AG04449 (cell line): Measurements from ENCODE around the gene MAJIN.

Source experiments
- CTCF ChIA-PET: fragments of 350-600 bp; formaldehyde crosslinking; extraction: SDS; loops from one replicate; lab custom pipeline; 2021; ENCODE audit warnings: antibody characterized with exemption; lab: Yijun Ruan, JAX
- POLR2A ChIA-PET: fragments of 400-600, 350-600 bp; formaldehyde crosslinking; extraction: SDS; loops from one replicate; lab custom pipeline; 2020; ENCODE audit warnings: antibody characterized with exemption, inconsistent platforms; lab: Yijun Ruan, JAX
- DNase-seq: peaks from one replicate; pipeline ENCODE4 v3.0.0-alpha.2; 2010; ENCODE audit warnings: low read depth, low spot score
- H3K4me3 ChIP-seq: 2 replicates; pipeline ENCODE4 v1.5.1; 2011; ENCODE audit warnings: low read depth, mild to moderate bottlenecking, control low read depth, low read length
- TF ChIP-seq, protein P1 (sequence below): IDR thresholded peaks from one replicate; pipeline ENCODE4 v1.5.1; 2011; ENCODE audit warnings: mild to moderate bottlenecking, moderate library complexity, low read length, control low read depth, inconsistent platforms; ENCODE audit not compliant: insufficient read depth; ENCODE audit errors: missing control alignments

MAJIN gene

GRCh38 chr11:64933213-64933934, 38.5 kb downstream of the MAJIN start:
- TF ChIP-seq, protein P1, sequence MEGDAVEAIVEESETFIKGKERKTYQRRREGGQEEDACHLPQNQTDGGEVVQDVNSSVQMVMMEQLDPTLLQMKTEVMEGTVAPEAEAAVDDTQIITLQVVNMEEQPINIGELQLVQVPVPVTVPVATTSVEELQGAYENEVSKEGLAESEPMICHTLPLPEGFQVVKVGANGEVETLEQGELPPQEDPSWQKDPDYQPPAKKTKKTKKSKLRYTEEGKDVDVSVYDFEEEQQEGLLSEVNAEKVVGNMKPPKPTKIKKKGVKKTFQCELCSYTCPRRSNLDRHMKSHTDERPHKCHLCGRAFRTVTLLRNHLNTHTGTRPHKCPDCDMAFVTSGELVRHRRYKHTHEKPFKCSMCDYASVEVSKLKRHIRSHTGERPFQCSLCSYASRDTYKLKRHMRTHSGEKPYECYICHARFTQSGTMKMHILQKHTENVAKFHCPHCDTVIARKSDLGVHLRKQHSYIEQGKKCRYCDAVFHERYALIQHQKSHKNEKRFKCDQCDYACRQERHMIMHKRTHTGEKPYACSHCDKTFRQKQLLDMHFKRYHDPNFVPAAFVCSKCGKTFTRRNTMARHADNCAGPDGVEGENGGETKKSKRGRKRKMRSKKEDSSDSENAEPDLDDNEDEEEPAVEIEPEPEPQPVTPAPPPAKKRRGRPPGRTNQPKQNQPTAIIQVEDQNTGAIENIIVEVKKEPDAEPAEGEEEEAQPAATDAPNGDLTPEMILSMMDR: no peak
- no peak for DNase-seq
- CTCF ChIA-PET: interaction anchor here (0.9 to 2.2 kb wide), 5 partner anchors 9 to 86 kb away, joined by 3 to 9 read pairs (median 3); partner anchors contain the start of genes ARL2 and PPP2R5B
- POLR2A ChIA-PET: interaction anchor here (1.1 kb wide), 1 partner anchor 9 kb away, joined by 4 read pairs; the partner anchor contains the start of gene PPP2R5B
- H3K4me3 ChIP-seq: no peak overlapping the region

DNA sequence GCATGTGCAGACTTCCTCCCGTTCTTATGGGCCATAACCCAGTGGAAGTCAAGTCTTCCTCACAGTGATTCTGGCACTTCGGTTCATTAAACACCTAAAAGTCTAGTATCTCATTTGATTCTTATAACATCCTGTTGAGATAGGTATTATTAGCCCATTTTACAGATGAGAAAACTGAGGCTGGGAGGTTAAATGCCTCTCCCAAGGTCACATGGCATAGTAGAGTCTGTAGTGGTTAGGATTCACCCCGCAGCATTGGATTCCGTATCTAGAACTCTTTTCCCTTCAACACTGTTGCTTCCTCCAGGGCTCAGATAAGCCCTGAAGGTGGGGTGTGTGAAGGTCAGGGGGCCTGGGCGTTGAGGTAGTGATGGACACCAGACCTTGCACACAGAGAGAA, 39.6 kb downstream of the MAJIN start:
- ChIA-PET POLR2A (no interaction called here), CTCF (interaction anchor here (0.8 to 1.0 kb wide), 2 partner anchors 12 to 38 kb away, joined by 3 to 5 read pairs; no protein-coding TSS in a partner anchor)
- TF ChIP-seq, protein P1: no peak
- no peak overlapping the region for H3K4me3 ChIP-seq
- no peak for DNase-seq

GRCh38 chr11:64931290-64931689, 40.6 kb downstream of the MAJIN start:
- no peak overlapping the region for H3K4me3 ChIP-seq
- TF ChIP-seq, protein P1: no peak
- ChIA-PET CTCF (interaction anchor here (0.8 to 1.0 kb wide), 2 partner anchors 13 to 37 kb away, joined by 3 to 5 read pairs; no protein-coding TSS in a partner anchor), POLR2A (interaction anchor here (0.7 kb wide), 1 partner anchor 60 kb away, joined by 3 read pairs; no protein-coding TSS in a partner anchor)
- no peak for DNase-seq

GRCh38 chr11:64930340-64930739, 41.6 kb downstream of the MAJIN start:
- DNase-seq: no peak
- TF ChIP-seq, protein P1: no peak
- CTCF ChIA-PET: interaction anchor here (2.0 kb wide), 1 partner anchor 84 kb away, joined by 6 read pairs; the partner anchor contains the start of gene ARL2
- no peak overlapping the region for H3K4me3 ChIP-seq
- POLR2A ChIA-PET: interaction anchor here (0.7 kb wide), 1 partner anchor 388 kb away, joined by 3 read pairs; no protein-coding TSS in a partner anchor

- DNase-seq: no peak
- ChIA-PET CTCF (interaction anchor here (2.0 kb wide), 1 partner anchor 85 kb away, joined by 6 read pairs; the partner anchor contains the start of gene ARL2), POLR2A (no interaction called here)
- H3K4me3 ChIP-seq: no peak overlapping the region
- TF ChIP-seq, protein P1: no peak
Measured at GRCh38 chr11:64929625-64930024, 42.3 kb downstream of the MAJIN start.

- ChIA-PET POLR2A (no interaction called here), CTCF (interaction anchor here (2.0 kb wide), 1 partner anchor 85 kb away, joined by 6 read pairs; the partner anchor contains the start of gene ARL2)
- no peak for DNase-seq
- TF ChIP-seq, protein P1: no peak
- H3K4me3 ChIP-seq: no peak overlapping the region
Measured at GRCh38 chr11:64928957-64929356, 43.0 kb downstream of the MAJIN start.
